ENCODE measurements around the gene ACAN. TPM values are rescaled to one million over a fixed set of nuclear protein-coding genes. Genes with fewer than 3 reads are reported as not detected.
A peak's percentile ranks its signal among the peaks of the same experiment; 100 is the strongest.

The ACAN gene
- total and polyA plus RNA-seq, 9 donors = 2.9 to 52.6 (median 18.2) TPM

DNA sequence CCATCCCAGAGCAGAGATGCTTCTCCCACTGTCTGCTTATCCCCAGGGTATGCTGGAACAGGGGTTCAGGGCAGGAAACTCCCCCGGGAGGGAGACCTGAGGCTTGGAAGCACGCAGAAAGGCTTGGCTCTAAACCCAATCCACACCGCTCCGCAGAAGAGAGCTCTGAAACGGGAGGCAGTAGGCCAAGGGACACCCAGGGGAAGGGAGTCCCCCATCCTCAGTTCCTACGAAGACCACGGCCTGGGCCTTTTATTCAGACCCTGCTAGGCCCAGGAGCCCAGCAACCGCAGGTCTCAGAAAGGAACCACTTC lies 93.9 kb downstream of the ACAN start:
- Histone ChIP-seq H3K27me3 (ENCODE audit: control insufficient read depth, insufficient read depth, low read length) (peaks cover 29% of the 10 kb centered on the region), H3K9me3 (replicated peaks; ENCODE audit: control insufficient read depth, low read depth, low read length) (no peaks in the 10 kb centered on the region), H3K27ac (ENCODE audit: low read length) (peak overlapping the region; percentile 96), H3K36me3 (ENCODE audit: control insufficient read depth, insufficient read depth, low read length) (peaks cover 24% of the 10 kb centered on the region), H3K4me3 (ENCODE audit: low read length) (no peak overlapping the region), H3K4me1 (ENCODE audit: control insufficient read depth, insufficient read depth, low read length) (peaks cover 45% of the 10 kb centered on the region)
- DNase-seq = no peak
- WGBS (ENCODE audit: insufficient coverage) = 6% methylated on average over 8 of the region's 8 CpGs

DNA sequence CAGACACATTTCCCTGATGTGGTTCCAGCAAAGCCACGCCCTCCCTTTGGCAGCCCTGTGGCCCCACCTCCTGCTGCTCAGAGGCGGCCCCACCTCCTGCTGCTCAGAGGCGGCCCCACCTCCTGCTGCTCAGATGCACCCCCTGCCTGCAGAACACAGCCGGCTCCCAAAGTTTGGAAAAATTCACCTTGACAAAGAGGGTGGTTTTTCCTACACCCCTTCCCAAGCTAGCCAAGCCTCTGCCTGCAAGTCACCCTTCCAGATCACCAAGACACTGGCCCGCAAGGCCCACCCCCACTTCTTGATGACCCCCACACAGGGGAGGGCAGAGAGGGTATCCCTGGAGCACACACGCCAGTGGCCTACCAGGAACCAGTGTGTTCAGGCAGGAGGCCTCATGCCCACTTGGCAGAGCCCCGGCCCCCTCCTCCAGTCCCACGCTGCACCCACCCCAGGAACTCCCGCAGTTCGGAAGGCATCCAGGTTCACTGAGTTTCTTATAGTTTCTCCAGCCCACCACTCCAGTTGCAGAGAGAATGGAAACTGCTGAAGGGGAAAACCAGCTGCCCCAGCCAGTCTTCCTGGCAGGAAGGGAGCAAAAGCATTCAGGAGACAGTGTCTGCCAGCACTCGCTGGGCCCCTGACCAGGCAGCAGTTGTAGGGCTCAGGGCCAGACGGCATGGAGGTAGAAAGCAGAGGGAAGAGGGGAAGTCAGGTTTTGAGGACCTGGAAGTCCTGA lies 94.4 kb downstream of the ACAN start:
- Histone ChIP-seq H3K36me3 (ENCODE audit: control insufficient read depth, insufficient read depth, low read length) (peaks cover 29% of the 10 kb centered on the region), H3K27ac (ENCODE audit: low read length) (peak overlapping the region; percentile 96), H3K9me3 (replicated peaks; ENCODE audit: control insufficient read depth, low read depth, low read length) (no peaks in the 10 kb centered on the region), H3K4me1 (ENCODE audit: control insufficient read depth, insufficient read depth, low read length) (peaks cover 45% of the 10 kb centered on the region), H3K27me3 (ENCODE audit: control insufficient read depth, insufficient read depth, low read length) (peaks cover 29% of the 10 kb centered on the region), H3K4me3 (ENCODE audit: low read length) (no peak overlapping the region)
- 13% methylated on average over 6 of the region's 12 CpGs for WGBS (ENCODE audit: insufficient coverage)
- DNase-seq = peak; percentile 93

DNA sequence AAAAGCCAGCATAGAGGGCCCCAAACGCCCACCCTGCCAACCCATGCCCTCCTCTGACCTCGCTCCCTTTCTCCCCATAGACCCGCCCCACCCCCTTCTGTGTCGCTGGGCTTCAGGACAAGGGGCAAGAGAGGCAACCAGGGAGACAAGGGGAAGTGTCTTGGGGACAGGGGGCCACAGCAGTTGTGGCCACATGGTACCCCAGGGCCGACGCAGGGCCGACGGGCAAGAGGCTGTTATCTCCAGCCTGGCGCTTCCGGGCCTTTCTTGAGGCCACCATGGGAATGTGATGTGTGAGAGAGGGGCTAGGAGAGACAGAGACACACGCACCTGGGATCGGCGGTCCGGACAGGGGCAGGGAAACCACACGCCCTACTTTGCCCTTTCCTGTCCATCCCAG lies 95.5 kb downstream of the ACAN start:
- Histone ChIP-seq H3K27ac (ENCODE audit: low read length) (no peak overlapping the region), H3K36me3 (ENCODE audit: control insufficient read depth, insufficient read depth, low read length) (peaks cover 36% of the 10 kb centered on the region), H3K4me3 (ENCODE audit: low read length) (no peak overlapping the region), H3K4me1 (ENCODE audit: control insufficient read depth, insufficient read depth, low read length) (peaks cover 45% of the 10 kb centered on the region), H3K9me3 (replicated peaks; ENCODE audit: control insufficient read depth, low read depth, low read length) (no peaks in the 10 kb centered on the region), H3K27me3 (ENCODE audit: control insufficient read depth, insufficient read depth, low read length) (peaks cover 28% of the 10 kb centered on the region)
- WGBS (ENCODE audit: insufficient coverage) = 78% methylated on average over 4 of the region's 15 CpGs
- no peak for DNase-seq

DNA sequence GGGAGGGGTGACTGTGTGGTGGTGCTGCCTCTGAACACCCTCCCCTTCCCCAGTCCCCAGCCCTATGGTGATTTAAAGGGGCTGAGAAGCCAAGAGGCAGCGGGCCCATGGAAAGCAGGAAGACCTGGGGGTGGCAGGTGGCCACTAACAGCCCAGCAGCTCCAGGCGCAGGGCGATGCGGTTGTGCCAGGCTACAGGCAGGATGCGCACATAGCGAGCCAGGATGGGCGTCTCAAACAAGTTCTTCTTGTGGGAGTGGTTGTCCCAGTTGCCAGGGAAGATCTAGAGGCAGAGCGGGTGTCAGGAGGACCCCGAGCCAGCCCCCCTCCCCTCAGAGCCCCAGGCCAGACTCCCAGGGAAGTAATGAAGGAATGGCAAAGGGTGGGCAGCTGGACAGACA lies 96.0 kb downstream of the ACAN start:
- H3K27ac ChIP-seq (ENCODE audit: low read length) = no peak overlapping the region
- peaks cover 43% of the 10 kb centered on the region for H3K4me1 ChIP-seq (ENCODE audit: control insufficient read depth, insufficient read depth, low read length)
- no peaks in the 10 kb centered on the region for H3K9me3 ChIP-seq (replicated peaks; ENCODE audit: control insufficient read depth, low read depth, low read length)
- WGBS (ENCODE audit: insufficient coverage) = 89% methylated on average over 1 of the region's 9 CpGs
- peaks cover 41% of the 10 kb centered on the region for H3K36me3 ChIP-seq (ENCODE audit: control insufficient read depth, insufficient read depth, low read length)
- H3K4me3 ChIP-seq (ENCODE audit: low read length) = no peak overlapping the region
- DNase-seq = no peak
- peaks cover 23% of the 10 kb centered on the region for H3K27me3 ChIP-seq (ENCODE audit: control insufficient read depth, insufficient read depth, low read length)

DNA sequence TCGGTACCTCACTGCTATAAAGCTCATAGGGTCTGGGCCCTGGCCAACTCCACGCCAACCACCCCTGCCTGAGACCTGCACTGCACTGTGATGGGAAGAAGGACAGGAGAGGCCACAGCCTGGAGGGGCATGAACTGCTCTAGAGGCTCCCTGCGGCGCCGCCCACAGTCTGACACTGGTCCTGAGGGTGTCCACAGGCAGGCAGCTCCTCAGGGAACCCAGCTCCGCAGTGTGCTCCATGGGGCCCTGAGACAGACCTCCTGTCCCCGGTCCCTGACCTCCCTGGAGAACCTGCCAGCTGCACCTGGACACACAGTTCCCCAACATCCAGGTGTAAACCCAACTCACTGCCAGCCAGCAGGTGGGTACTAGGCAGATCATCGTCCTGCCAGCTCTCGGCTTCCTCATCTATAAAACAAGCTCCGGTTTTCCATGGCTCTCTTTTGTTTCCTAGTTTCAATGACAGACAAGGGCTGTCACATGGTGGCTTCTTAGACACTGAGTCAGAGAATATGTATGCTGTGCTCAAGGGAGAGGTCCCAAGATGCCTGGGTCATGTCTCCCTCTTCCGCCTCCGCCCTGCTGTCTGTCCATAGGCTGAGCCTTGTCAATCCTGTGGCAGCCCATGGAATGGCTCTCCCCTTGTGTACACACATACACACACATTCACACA lies 97.2 kb downstream of the ACAN start:
- DNase-seq = no peak
- Histone ChIP-seq H3K9me3 (replicated peaks; ENCODE audit: control insufficient read depth, low read depth, low read length) (no peaks in the 10 kb centered on the region), H3K27me3 (ENCODE audit: control insufficient read depth, insufficient read depth, low read length) (peaks cover 11% of the 10 kb centered on the region), H3K36me3 (ENCODE audit: control insufficient read depth, insufficient read depth, low read length) (peaks cover 47% of the 10 kb centered on the region), H3K4me1 (ENCODE audit: control insufficient read depth, insufficient read depth, low read length) (peaks cover 43% of the 10 kb centered on the region), H3K4me3 (ENCODE audit: low read length) (no peak overlapping the region), H3K27ac (ENCODE audit: low read length) (no peak overlapping the region)
- 83% methylated on average over 10 of the region's 12 CpGs for WGBS (ENCODE audit: insufficient coverage)

DNA sequence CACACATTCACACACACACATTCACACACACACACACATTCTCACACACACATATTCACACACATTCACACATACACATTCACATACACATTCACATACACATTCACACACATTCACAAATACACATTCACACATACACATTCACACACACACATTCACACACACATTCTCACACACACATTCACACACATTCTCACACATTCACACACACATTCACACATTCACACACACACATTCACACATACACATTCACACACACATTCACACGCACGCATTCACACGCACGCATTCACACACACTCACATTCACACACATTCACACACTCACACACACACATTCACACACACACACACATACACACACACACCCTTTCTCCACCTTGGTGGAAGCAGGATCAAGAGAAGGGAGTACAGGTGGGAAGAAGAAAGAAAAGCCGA lies 97.8 kb downstream of the ACAN start:
- Histone ChIP-seq H3K36me3 (ENCODE audit: control insufficient read depth, insufficient read depth, low read length) (peaks cover 52% of the 10 kb centered on the region), H3K27ac (ENCODE audit: low read length) (no peak overlapping the region), H3K27me3 (ENCODE audit: control insufficient read depth, insufficient read depth, low read length) (peaks cover 7% of the 10 kb centered on the region), H3K4me3 (ENCODE audit: low read length) (no peak overlapping the region), H3K4me1 (ENCODE audit: control insufficient read depth, insufficient read depth, low read length) (peaks cover 42% of the 10 kb centered on the region), H3K9me3 (replicated peaks; ENCODE audit: control insufficient read depth, low read depth, low read length) (no peaks in the 10 kb centered on the region)
- WGBS (ENCODE audit: insufficient coverage) = 80% methylated on average over 2 of the region's 5 CpGs
- DNase-seq = no peak

DNA sequence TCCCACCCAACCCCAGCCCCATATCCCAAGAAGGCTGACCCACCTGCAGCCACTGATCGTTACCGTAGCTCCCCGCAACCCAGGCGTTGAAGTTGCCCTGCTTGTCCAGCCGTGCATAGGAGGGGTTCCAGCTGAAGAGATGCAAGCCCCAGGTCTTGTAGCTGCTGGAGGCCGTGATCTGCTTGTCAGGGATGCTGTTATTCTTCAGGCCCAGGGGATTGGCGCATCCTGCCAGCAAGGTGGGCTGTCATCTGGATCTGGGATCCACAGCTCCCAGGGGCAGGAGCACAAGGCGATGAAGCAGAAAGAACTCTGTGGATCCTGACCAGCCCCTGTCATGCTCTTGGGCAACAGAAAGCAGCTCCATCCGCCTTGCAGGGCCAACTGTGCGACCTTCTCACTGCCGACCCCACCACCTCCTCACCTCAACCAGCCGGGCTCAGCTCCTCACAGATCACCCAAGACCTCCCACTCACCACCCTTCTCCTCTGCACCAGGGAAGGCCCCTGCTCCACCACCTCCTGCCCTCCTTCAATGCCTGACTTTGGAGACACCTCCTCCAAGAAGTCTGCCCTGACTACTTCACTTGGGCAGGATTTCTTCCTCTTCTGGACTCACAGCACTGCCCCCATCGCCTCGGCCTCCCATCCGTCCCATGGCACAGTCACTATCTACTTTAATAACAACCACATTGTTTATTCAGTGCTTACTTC lies 98.4 kb downstream of the ACAN start:
- Histone ChIP-seq H3K9me3 (replicated peaks; ENCODE audit: control insufficient read depth, low read depth, low read length) (no peaks in the 10 kb centered on the region), H3K4me1 (ENCODE audit: control insufficient read depth, insufficient read depth, low read length) (peaks cover 36% of the 10 kb centered on the region), H3K27me3 (ENCODE audit: control insufficient read depth, insufficient read depth, low read length) (peaks cover 5% of the 10 kb centered on the region), H3K4me3 (ENCODE audit: low read length) (no peak overlapping the region), H3K36me3 (ENCODE audit: control insufficient read depth, insufficient read depth, low read length) (peaks cover 58% of the 10 kb centered on the region), H3K27ac (ENCODE audit: low read length) (no peak overlapping the region)
- WGBS (ENCODE audit: insufficient coverage) = 91% methylated on average over 13 of the region's 15 CpGs
- no peak for DNase-seq

DNA sequence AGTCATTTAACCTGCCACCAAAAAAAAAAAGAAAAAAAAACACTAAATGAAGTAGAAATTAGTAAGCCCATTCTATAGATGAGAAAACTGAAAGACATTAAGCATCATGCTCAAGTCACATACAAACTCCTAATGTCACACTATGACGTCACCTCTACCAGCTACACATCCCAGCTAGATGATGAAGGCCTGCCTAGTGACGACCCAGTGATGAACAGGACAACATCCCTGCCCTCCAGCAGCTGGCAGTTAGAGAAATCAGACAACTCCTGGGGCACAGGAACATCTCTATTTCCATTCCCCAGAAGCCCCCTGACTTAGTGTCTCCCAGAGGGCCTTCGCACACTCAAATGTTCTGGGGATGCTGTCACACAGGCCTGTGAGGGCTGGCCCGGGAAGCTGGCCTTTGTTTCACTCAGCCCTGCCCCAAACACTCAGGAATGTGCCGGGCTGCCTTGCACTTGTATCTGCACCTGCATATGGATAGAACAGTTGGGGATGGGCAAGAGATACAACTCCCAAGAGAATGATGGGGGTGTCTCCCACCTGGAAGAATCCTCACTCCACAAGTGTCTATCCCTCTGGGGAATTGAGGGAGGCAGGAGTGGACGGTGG lies 99.1 kb downstream of the ACAN start:
- H3K4me1 ChIP-seq (ENCODE audit: control insufficient read depth, insufficient read depth, low read length) = peaks cover 29% of the 10 kb centered on the region
- peaks cover 65% of the 10 kb centered on the region for H3K36me3 ChIP-seq (ENCODE audit: control insufficient read depth, insufficient read depth, low read length)
- H3K27me3 ChIP-seq (ENCODE audit: control insufficient read depth, insufficient read depth, low read length) = no peaks in the 10 kb centered on the region
- 71% methylated on average over 2 of the region's 6 CpGs for WGBS (ENCODE audit: insufficient coverage)
- H3K27ac ChIP-seq (ENCODE audit: low read length) = no peak overlapping the region
- no peaks in the 10 kb centered on the region for H3K9me3 ChIP-seq (replicated peaks; ENCODE audit: control insufficient read depth, low read depth, low read length)
- no peak for DNase-seq
- no peak overlapping the region for H3K4me3 ChIP-seq (ENCODE audit: low read length)

DNA sequence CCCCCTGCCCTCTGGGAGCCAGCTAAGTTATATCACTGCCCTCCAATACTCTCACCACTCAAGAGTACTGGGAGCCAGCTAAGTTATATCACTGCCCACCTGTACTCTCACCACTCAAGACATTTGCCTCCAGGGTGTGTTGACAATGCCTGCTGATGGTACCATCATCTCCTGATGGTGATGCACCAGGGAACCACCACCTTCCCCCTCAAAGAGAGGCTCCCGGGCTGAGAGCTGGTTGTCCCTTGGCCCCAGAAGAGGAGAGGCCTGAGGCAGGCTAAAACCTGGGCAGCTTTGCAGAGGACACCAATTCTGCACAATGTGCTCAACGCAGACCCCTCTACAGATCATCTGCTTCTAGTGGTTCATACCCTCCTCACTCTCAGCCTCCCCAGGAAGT lies 99.6 kb downstream of the ACAN start:
- Histone ChIP-seq H3K4me3 (ENCODE audit: low read length) (no peak overlapping the region), H3K27me3 (ENCODE audit: control insufficient read depth, insufficient read depth, low read length) (no peaks in the 10 kb centered on the region), H3K9me3 (replicated peaks; ENCODE audit: control insufficient read depth, low read depth, low read length) (no peaks in the 10 kb centered on the region), H3K4me1 (ENCODE audit: control insufficient read depth, insufficient read depth, low read length) (peaks cover 24% of the 10 kb centered on the region), H3K27ac (ENCODE audit: low read length) (no peak overlapping the region), H3K36me3 (ENCODE audit: control insufficient read depth, insufficient read depth, low read length) (peaks cover 65% of the 10 kb centered on the region)
- DNase-seq = no peak
- WGBS (ENCODE audit: insufficient coverage) = no CpG with 5 or more reads among the region's 2 CpGs

DNA sequence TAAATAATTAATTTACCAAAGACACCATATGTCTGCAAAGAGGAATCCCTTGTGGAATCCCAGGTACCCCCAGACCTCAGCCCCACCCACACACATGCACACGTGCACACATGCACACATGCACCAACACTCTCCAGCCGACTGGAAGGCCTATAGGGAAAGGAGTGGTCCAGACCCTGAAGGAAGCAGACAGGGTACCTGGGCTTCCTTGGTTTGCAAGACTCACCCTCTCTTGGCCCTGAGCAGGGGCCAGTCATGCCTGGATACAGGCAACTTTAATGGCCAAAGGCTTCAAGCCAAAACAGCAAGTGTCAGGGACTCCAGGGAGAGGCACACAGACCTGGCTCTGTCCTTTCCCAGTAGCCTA lies 101.0 kb downstream of the ACAN start:
- no peak overlapping the region for H3K27ac ChIP-seq (ENCODE audit: low read length)
- H3K4me3 ChIP-seq (ENCODE audit: low read length) = no peak overlapping the region
- DNase-seq = no peak
- H3K36me3 ChIP-seq (ENCODE audit: control insufficient read depth, insufficient read depth, low read length) = peaks cover 72% of the 10 kb centered on the region
- H3K9me3 ChIP-seq (replicated peaks; ENCODE audit: control insufficient read depth, low read depth, low read length) = no peaks in the 10 kb centered on the region
- no peaks in the 10 kb centered on the region for H3K27me3 ChIP-seq (ENCODE audit: control insufficient read depth, insufficient read depth, low read length)
- peaks cover 25% of the 10 kb centered on the region for H3K4me1 ChIP-seq (ENCODE audit: control insufficient read depth, insufficient read depth, low read length)
- 50% methylated on average over 2 of the region's 2 CpGs for WGBS (ENCODE audit: insufficient coverage)
